Measurements from ENCODE around the gene FRYL. TPM values are rescaled to one million over a fixed set of nuclear protein-coding genes. Genes with fewer than 3 reads are reported as not detected.

The FRYL gene
- total and polyA plus RNA-seq, 12 donors: 11.7 to 60.1 (median 36.4) TPM

- Histone ChIP-seq H3K4me1 (peaks cover 0 to 4% (median 0%) of the 10 kb centered on the region in 9 donors), H3K27ac (no peak overlapping the region), H3K27me3 (no peaks in the 10 kb centered on the region), H3K36me3 (peaks cover 0 to 52% (median 7%) of the 10 kb centered on the region in 9 donors), H3K9me3 (peaks cover 0 to 5% (median 0%) of the 10 kb centered on the region in 11 donors), H3K4me3 (no peak overlapping the region)
- ATAC-seq: no peak
- TF ChIP-seq CTCF (IDR thresholded peaks at IDR 0.05): no peak
- 96% methylated on average over 8 of the region's 8 CpGs for WGBS, 2 donors
- DNase-seq: no peak
- intact Hi-C loops (cut with DNase I): no loop called here
These were observed 69.5 kb downstream of the FRYL start for GRCh38 chr4:48710446-48711209.

GRCh38 chr4:48709901-48710300 is 70.2 kb downstream of the FRYL start:
- peaks cover 0 to 56% (median 7%) of the 10 kb centered on the region in 9 donors for H3K36me3 ChIP-seq
- no peak for DNase-seq
- H3K27me3 ChIP-seq: no peaks in the 10 kb centered on the region
- peaks cover 0 to 5% (median 0%) of the 10 kb centered on the region in 11 donors for H3K9me3 ChIP-seq
- ATAC-seq: no peak
- no peak overlapping the region for H3K4me3 ChIP-seq
- no peak overlapping the region for H3K27ac ChIP-seq
- no peak for TF ChIP-seq CTCF (IDR thresholded peaks at IDR 0.05)
- H3K4me1 ChIP-seq: peaks cover 0 to 4% (median 0%) of the 10 kb centered on the region in 9 donors
- intact Hi-C loops (cut with DNase I): no loop called here
- 87 to 92% methylated on average over 1 of the region's 1 CpG for WGBS, 2 donors

GRCh38 chr4:48708610-48709009 is 71.5 kb downstream of the FRYL start:
- no peak overlapping the region for H3K4me3 ChIP-seq
- peaks cover 0 to 5% (median 0%) of the 10 kb centered on the region in 9 donors for H3K4me1 ChIP-seq
- 98% methylated on average over 7 of the region's 7 CpGs for WGBS, 2 donors
- ATAC-seq (no peak), DNase-seq (no peak)
- intact Hi-C loops (cut with DNase I): no loop called here
- H3K9me3 ChIP-seq: peaks cover 0 to 5% (median 0%) of the 10 kb centered on the region in 11 donors
- peaks cover 0 to 56% (median 7%) of the 10 kb centered on the region in 9 donors for H3K36me3 ChIP-seq
- no peak for TF ChIP-seq CTCF (IDR thresholded peaks at IDR 0.05)
- no peaks in the 10 kb centered on the region for H3K27me3 ChIP-seq
- no peak overlapping the region for H3K27ac ChIP-seq

GRCh38 chr4:48706736-48707135 is 73.3 kb downstream of the FRYL start:
- Histone ChIP-seq H3K4me3 (no peak overlapping the region), H3K27ac (no peak overlapping the region), H3K9me3 (peaks cover 0 to 5% (median 0%) of the 10 kb centered on the region in 11 donors), H3K4me1 (peaks cover 0 to 13% (median 0%) of the 10 kb centered on the region in 9 donors), H3K27me3 (no peaks in the 10 kb centered on the region), H3K36me3 (peaks cover 0 to 56% (median 7%) of the 10 kb centered on the region in 9 donors)
- TF ChIP-seq CTCF (IDR thresholded peaks at IDR 0.05): no peak
- intact Hi-C loops (cut with DNase I): no loop called here
- ATAC-seq: no peak
- DNase-seq: no peak

Data from heart right ventricle (tissue), 16 donors.